Spinal cord (tissue), 10 donors: Measurements from ENCODE around the gene RMDN2. TPM values are rescaled to one million over a fixed set of nuclear protein-coding genes. Genes with fewer than 3 reads are reported as not detected.
A peak's percentile ranks its signal among the peaks of the same experiment; 100 is the strongest.

Experiments
- DNase-seq, 6 donors: peaks; one replicate each; pipeline versions ENCODE4 v3.0.0 to v3.0.0-alpha.2; 2013 to 2015; ENCODE audit warnings: low spot score in 6 of 6, low read depth in 4 of 6
- H3K27ac ChIP-seq: one replicate; pipeline ENCODE4 v1.5.1; 2013; ENCODE audit warnings: low read depth, low read length, control low read depth
- H3K27me3 ChIP-seq: one replicate; pipeline ENCODE4 v1.6.1; 2013; ENCODE audit warnings: low read length; ENCODE audit not compliant: control insufficient read depth, insufficient read depth
- H3K36me3 ChIP-seq: one replicate; pipeline ENCODE4 v1.6.1; 2013; ENCODE audit warnings: low read length; ENCODE audit not compliant: control insufficient read depth, insufficient read depth
- H3K4me1 ChIP-seq: one replicate; pipeline ENCODE4 v1.6.1; 2013; ENCODE audit warnings: low read length; ENCODE audit not compliant: control insufficient read depth, insufficient read depth
- H3K4me3 ChIP-seq: one replicate; pipeline ENCODE4 v1.5.1; 2013; ENCODE audit warnings: low read depth, low read length, control low read depth
- H3K9me3 ChIP-seq: one replicate; pipeline ENCODE4 v1.6.1; 2013; ENCODE audit warnings: low read length; ENCODE audit not compliant: control insufficient read depth, insufficient read depth
- WGBS: methylation state at CpG from one replicate; pipeline ENCODE4 v1.1.5; 2013; ENCODE audit warnings: missing lambda C conversion rate; ENCODE audit not compliant: insufficient coverage; 5-methylcytosine and 5-hydroxymethylcytosine counted together
- polyA plus RNA-seq, 2 donors: library from polyadenylated mRNA; unstranded; fragments of 120-200 nt; gene quantifications; one replicate each; pipeline ENCODE4 v1.2.1, GENCODE V29; 2013; ENCODE audit not compliant: insufficient read length in 2 of 2
- total RNA-seq, 2 donors: library from RNA; depleted of rRNA in 1 of 2; stranded (reverse); fragments of 120-200 nt in 1 of 2; fragments of >200 nt in 1 of 2; gene quantifications; one replicate each; pipeline versions ENCODE4 v1.2.3 to v1.2.4, GENCODE V29; 2013 to 2014
- donor health status: healthy.

Gene RMDN2
- total and polyA plus RNA-seq, 4 donors = 5.4 to 16.7 (median 11.4) TPM

- peak in 1 of 6 donors; percentile 50 for DNase-seq
- H3K27me3 ChIP-seq = no peaks in the 10 kb centered on the region
- no peak overlapping the region for H3K4me3 ChIP-seq
- H3K36me3 ChIP-seq = no peaks in the 10 kb centered on the region
- peak overlapping the region; percentile 41 for H3K27ac ChIP-seq
- H3K4me1 ChIP-seq = no peaks in the 10 kb centered on the region
- WGBS = no CpG with 5 or more reads among the region's 6 CpGs
- no peaks in the 10 kb centered on the region for H3K9me3 ChIP-seq
These were observed 141.5 kb downstream of the RMDN2 start for GRCh38 chr2:38066421-38067115.

Other genes with a start within 250 kb of the RMDN2 start
- 100 to 1,000 TPM; 102 to 105 TPM for gene CYP1B1, start 150.9 kb downstream of the RMDN2 start, total RNA-seq
- gene CYP1B1, start 150.9 kb downstream of the RMDN2 start, polyA plus RNA-seq = 10 to 100 TPM; 29.8 to 31.8 TPM